Measurements from ENCODE around the gene RXFP3.

The RXFP3 gene

GRCh38 chr5:33980030-33980429 is 43.8 kb downstream of the RXFP3 start:
- no peak for DNase-seq (ENCODE audit: low read depth in 2 of 2)

- no peak for DNase-seq (ENCODE audit: low read depth in 2 of 2)
These were observed 45.4 kb downstream of the RXFP3 start for GRCh38 chr5:33981408-33982162.

- DNase-seq (ENCODE audit: low read depth in 2 of 2) = no peak
These were observed 48.0 kb downstream of the RXFP3 start for GRCh38 chr5:33984178-33984577.

GRCh38 chr5:33984671-33985124 is 48.5 kb downstream of the RXFP3 start, which contains the start of gene SLC45A2:
Gene SLC45A2 (minus strand): TSS chr5:33984693. CDS start chr5:33984583, 110 bp downstream.
- DNase-seq (ENCODE audit: low read depth in 2 of 2) = no peak

GRCh38 chr5:33985447-33985846 is 49.3 kb downstream of the RXFP3 start:
- DNase-seq (ENCODE audit: low read depth in 2 of 2) = no peak

All from stimulated activated CD4-positive, alpha-beta T cell treated with anti-CD3 and anti-CD28 coated beads, Interleukin-1b, Interleukin-23, amount 100 ng/mL, for 1 hour (primary cell).